HepG2 (cell line): Measurements from ENCODE around the gene NCLN. TPM values are rescaled to one million over a fixed set of nuclear protein-coding genes. Genes with fewer than 3 reads are reported as not detected.

Experiments used
- ADNP ChIP-seq: sonication (generic); formaldehyde crosslinking; IDR thresholded peaks from 2 replicates; pipeline ENCODE4 v1.4.0; 2020; ENCODE audit warnings: missing genetic modification reagents
- CBX2 ChIP-seq, 2 experiments: fragments of 200-600 bp in 1 of 2; sonication (generic); formaldehyde crosslinking in 1 of 2; IDR thresholded peaks; 2 replicates each; pipeline versions ENCODE4 v1.7.0 to v1.8.1; 2018 to 2022; ENCODE audit warnings: low read depth in 2 of 2, low read length in 1 of 2, mild to moderate bottlenecking in 1 of 2, missing genetic modification reagents in 1 of 2
- ISX ChIP-seq: sonication (generic); formaldehyde crosslinking; conservative IDR thresholded peaks from 2 replicates; pipeline ENCODE4 v1.5.0; 2020; ENCODE audit warnings: missing genetic modification reagents
- MAFF ChIP-seq: IDR thresholded peaks from 2 replicates; pipeline ENCODE4 v1.6.1; 2011; ENCODE audit warnings: low read depth, low read length, improper control_type of control experiment
- MIER3 ChIP-seq: IDR thresholded peaks from 2 replicates; pipeline ENCODE4 v1.6.1; 2016; ENCODE audit warnings: missing compliant biosample characterization, borderline replicate concordance
- NONO ChIP-seq, 2 experiments: fragments of 450-650 bp in 1 of 2; sonication (generic) in 1 of 2; formaldehyde crosslinking in 1 of 2; IDR thresholded peaks in 1 of 2; conservative IDR thresholded peaks in 1 of 2; 2 replicates each; pipeline versions ENCODE4 v1.6.1 to v1.8.0; 2017 to 2022; ENCODE audit warnings: mild to moderate bottlenecking in 1 of 2, missing genetic modification reagents in 1 of 2, moderate library complexity in 1 of 2
- NR2F6 ChIP-seq, 2 experiments: IDR thresholded peaks; 2 replicates each; pipeline ENCODE4 v1.6.1; 2016; ENCODE audit warnings: antibody characterized with exemption in 1 of 2, mild to moderate bottlenecking in 1 of 2
- PCBP2 ChIP-seq: fragments of 200-400 bp; formaldehyde crosslinking; optimal IDR thresholded peaks from 2 replicates; pipeline ENCODE3; 2018; ENCODE audit warnings: low read length, low read depth; ENCODE audit not compliant: poor library complexity, severe bottlenecking
- TARDBP ChIP-seq: sonication (generic); formaldehyde crosslinking; IDR thresholded peaks from 2 replicates; pipeline ENCODE4 v1.8.0; 2022; ENCODE audit warnings: mild to moderate bottlenecking, missing genetic modification reagents
- TBL1XR1 ChIP-seq: fragments of 150-350 bp; IDR thresholded peaks from 2 replicates; pipeline ENCODE4 v1.6.1; 2014; ENCODE audit warnings: borderline replicate concordance, low read length; ENCODE audit not compliant: partially characterized antibody
- TERF1 ChIP-seq: sonication (generic); formaldehyde crosslinking; IDR thresholded peaks from 2 replicates; pipeline ENCODE4 v1.8.0; 2022; ENCODE audit warnings: mild to moderate bottlenecking, missing genetic modification reagents, moderate library complexity
- ZNF251 ChIP-seq: sonication (generic); formaldehyde crosslinking; IDR thresholded peaks from 2 replicates; pipeline ENCODE4 v1.9.0; 2021; ENCODE audit warnings: mild to moderate bottlenecking, missing genetic modification reagents
- ZNF441 ChIP-seq: sonication (generic); formaldehyde crosslinking; IDR thresholded peaks from 2 replicates; pipeline ENCODE4 v1.7.0; 2021; ENCODE audit warnings: missing genetic modification reagents, borderline replicate concordance
- ZNF646 ChIP-seq: sonication (generic); formaldehyde crosslinking; IDR thresholded peaks from 2 replicates; pipeline ENCODE4 v1.9.0; 2021; ENCODE audit warnings: mild to moderate bottlenecking, missing genetic modification reagents
- ZNF724P ChIP-seq: sonication (generic); formaldehyde crosslinking; IDR thresholded peaks from 2 replicates; pipeline ENCODE4 v1.8.0; 2022; ENCODE audit warnings: missing genetic modification reagents, borderline replicate concordance
- ZUFSP ChIP-seq: sonication (generic); formaldehyde crosslinking; IDR thresholded peaks from 2 replicates; pipeline ENCODE4 v1.9.0; 2021; ENCODE audit warnings: missing genetic modification reagents, mild to moderate bottlenecking, borderline replicate concordance
- polyA plus RNA-seq, 8 experiments: library from polyadenylated mRNA; depleted of rRNA in 3 of 8; stranded (reverse) in 7 of 8; unstranded in 1 of 8; fragments of >200 nt; fragmentation: Illumina TruSeq in 4 of 8; extraction: Trizol in 4 of 8; gene quantifications; 2 replicates each; pipeline versions ENCODE4 v1.2.1 to v1.2.3, GENCODE V29; 2011 to 2016; ENCODE audit warnings: low read depth in 4 of 8, missing spikeins in 1 of 8, mixed read lengths in 1 of 8; ENCODE audit not compliant: insufficient read depth in 1 of 8
- total RNA-seq, 5 experiments: library from RNA; depleted of rRNA; stranded (reverse); fragments of >200 nt; fragmentation: Illumina TruSeq; extraction: Trizol; gene quantifications; 2 replicates each; pipeline ENCODE4 v1.2.3, GENCODE V29; 2016; ENCODE audit warnings: low read depth in 1 of 5
- TF ChIP-seq, protein P1 (sequence below): sonication (generic); formaldehyde crosslinking; IDR thresholded peaks from 2 replicates; pipeline ENCODE4 v1.5.0; 2020; ENCODE audit warnings: missing genetic modification reagents

NCLN gene
- total and polyA plus RNA-seq, 2 of the 13 experiments (the other 11 are each of a cell fraction or from before 2014, with no cell fraction given), result 42.6 to 56.0 TPM

- TF ChIP-seq TERF1 (CRISPR knock-in tag) (0 out of 2 replicates have a peak, but pooled peaks have one; percentile 16), ADNP (CRISPR knock-in tag) (no peak), NR2F6 (IDR thresholded peaks at IDR 0.05) (no peak), NR2F6 (CRISPR knock-in tag; IDR thresholded peaks at IDR 0.05) (no peak), ZNF251 (CRISPR knock-in tag) (peak; percentile 21; the same call in 1 of the 2 replicates), NONO (IDR thresholded peaks at IDR 0.05) (0 out of 2 replicates have a peak, but pooled peaks have one; percentile 77), NONO (CRISPR knock-in tag; conservative IDR thresholded peaks at IDR 0.05) (no peak; the same call in 1 of the 2 replicates), ZNF724P (CRISPR knock-in tag) (no peak), PCBP2 (no peak), TBL1XR1 (no peak), CBX2 (IDR thresholded peaks at IDR 0.05; ENCODE audit: low read depth, low read length) (no peak), CBX2 (CRISPR knock-in tag; IDR thresholded peaks at IDR 0.05; ENCODE audit: low read depth) (no peak), TARDBP (CRISPR knock-in tag) (no peak), MAFF (no peak), ZNF646 (CRISPR knock-in tag) (peak; percentile 77; the same call in 1 of the 2 replicates), ZUFSP (CRISPR knock-in tag) (no peak), ZNF441 (peak; percentile 53; the same call in 1 of the 2 replicates), MIER3 (no peak), ISX (CRISPR knock-in tag) (no peak)
- TF ChIP-seq, protein P1, sequence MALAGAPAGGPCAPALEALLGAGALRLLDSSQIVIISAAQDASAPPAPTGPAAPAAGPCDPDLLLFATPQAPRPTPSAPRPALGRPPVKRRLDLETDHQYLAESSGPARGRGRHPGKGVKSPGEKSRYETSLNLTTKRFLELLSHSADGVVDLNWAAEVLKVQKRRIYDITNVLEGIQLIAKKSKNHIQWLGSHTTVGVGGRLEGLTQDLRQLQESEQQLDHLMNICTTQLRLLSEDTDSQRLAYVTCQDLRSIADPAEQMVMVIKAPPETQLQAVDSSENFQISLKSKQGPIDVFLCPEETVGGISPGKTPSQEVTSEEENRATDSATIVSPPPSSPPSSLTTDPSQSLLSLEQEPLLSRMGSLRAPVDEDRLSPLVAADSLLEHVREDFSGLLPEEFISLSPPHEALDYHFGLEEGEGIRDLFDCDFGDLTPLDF, result no peak
Observed at GRCh38 chr19:3243819-3244700, 58.3 kb downstream of the NCLN start (continued).
